Activated CD4-positive, alpha-beta memory T cell treated with anti-CD3 and anti-CD28 coated beads for 36 hours (primary cell): ENCODE measurements around the gene NAPSA. TPM values are rescaled to one million over a fixed set of nuclear protein-coding genes. Genes with fewer than 3 reads are reported as not detected.
A peak's percentile ranks its signal among the peaks of the same experiment; 100 is the strongest.

Source experiments
- CTCF ChIA-PET: fragments of 350-600 bp; sonication (Branson Sonifier 250); formaldehyde crosslinking; loops from one replicate; lab custom pipeline; 2021; ENCODE audit warnings: antibody characterized with exemption, inconsistent platforms; lab: Charles Lee
- POLR2A ChIA-PET: fragments of 350-600 bp; sonication (Branson Sonifier 250); formaldehyde crosslinking; loops from one replicate; lab custom pipeline; 2021; ENCODE audit warnings: antibody characterized with exemption; lab: Charles Lee
- DNase-seq: peaks from one replicate; pipeline ENCODE4 v3.0.0-alpha.2; 2020
- H3K27ac Mint-ChIP-seq: one replicate; pipeline ENCODE4 v1.8.0; 2021; ENCODE audit warnings: mixed read lengths
- H3K27me3 Mint-ChIP-seq: one replicate; pipeline ENCODE4 v1.8.0; 2021; ENCODE audit warnings: mixed read lengths
- H3K36me3 Mint-ChIP-seq: one replicate; pipeline ENCODE4 v1.8.0; 2021; ENCODE audit warnings: mixed read lengths
- H3K4me1 Mint-ChIP-seq: one replicate; pipeline ENCODE4 v1.8.0; 2021; ENCODE audit warnings: low read depth, mixed read lengths
- H3K4me3 Mint-ChIP-seq: one replicate; pipeline ENCODE4 v1.8.0; 2021; ENCODE audit warnings: mild to moderate bottlenecking, mixed read lengths
- H3K9me3 Mint-ChIP-seq: one replicate; pipeline ENCODE4 v1.8.0; 2021; ENCODE audit warnings: mixed read lengths
- intact Hi-C: fragments of 100-400 bp; cut with micrococcal nuclease; formaldehyde crosslinking; loops from one replicate; pipeline ENCODE4 v1.15.1; 2023
- total RNA-seq, 2 experiments: library from RNA; stranded (reverse); gene quantifications; one replicate each; pipeline ENCODE4 v1.2.3, GENCODE V29; 2021

Gene NAPSA
- total RNA-seq, 2 experiments from 2014 or later = 88.8 to 99.8 TPM

- H3K27me3 Mint-ChIP-seq = peaks cover 12% of the 10 kb centered on the region
- no peak for DNase-seq
- ChIA-PET CTCF (no interaction called here), POLR2A (no interaction called here)
- no peak overlapping the region for H3K4me3 Mint-ChIP-seq
- peaks cover 12% of the 10 kb centered on the region for H3K36me3 Mint-ChIP-seq
- H3K27ac Mint-ChIP-seq = no peak overlapping the region
- H3K4me1 Mint-ChIP-seq = peaks cover 9% of the 10 kb centered on the region
- intact Hi-C loops = loop anchor here (10.0 kb wide), 1 partner anchor 296 kb away; the partner anchor contains the start of genes VRK3 and ZNF473
- no peaks in the 10 kb centered on the region for H3K9me3 Mint-ChIP-seq
These were observed 44.8 kb downstream of the NAPSA start for GRCh38 chr19:50320596-50320995.

DNA sequence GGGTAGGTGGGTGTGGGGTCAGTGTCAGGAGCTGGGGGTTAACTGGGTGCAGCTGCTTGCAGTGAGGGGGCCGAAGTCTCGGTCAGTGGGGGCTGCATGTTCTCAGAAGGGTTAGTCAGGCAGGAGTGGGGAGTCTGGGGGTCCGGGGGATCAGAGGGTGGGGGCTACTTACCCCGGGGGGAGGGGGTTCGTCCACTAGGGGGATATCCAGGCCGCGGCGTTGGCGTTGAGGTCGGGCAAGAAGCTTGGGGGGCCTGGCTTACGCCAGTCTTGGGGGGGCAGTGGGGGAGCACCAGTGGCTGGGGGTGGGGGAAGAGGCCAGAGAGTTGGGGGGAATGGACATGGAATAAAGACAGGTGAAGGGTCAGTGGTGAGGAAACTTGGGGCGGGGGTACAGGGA lies 45.4 kb downstream of the NAPSA start:
- H3K4me3 Mint-ChIP-seq = no peak overlapping the region
- no peak overlapping the region for H3K27ac Mint-ChIP-seq
- ChIA-PET POLR2A (no interaction called here), CTCF (no interaction called here)
- intact Hi-C loops = loop anchor here (10.0 kb wide), 1 partner anchor 295 kb away; the partner anchor contains the start of genes VRK3 and ZNF473
- H3K36me3 Mint-ChIP-seq = peaks cover 12% of the 10 kb centered on the region
- no peak for DNase-seq
- peaks cover 10% of the 10 kb centered on the region for H3K4me1 Mint-ChIP-seq
- H3K9me3 Mint-ChIP-seq = no peaks in the 10 kb centered on the region
- peaks cover 14% of the 10 kb centered on the region for H3K27me3 Mint-ChIP-seq

DNA sequence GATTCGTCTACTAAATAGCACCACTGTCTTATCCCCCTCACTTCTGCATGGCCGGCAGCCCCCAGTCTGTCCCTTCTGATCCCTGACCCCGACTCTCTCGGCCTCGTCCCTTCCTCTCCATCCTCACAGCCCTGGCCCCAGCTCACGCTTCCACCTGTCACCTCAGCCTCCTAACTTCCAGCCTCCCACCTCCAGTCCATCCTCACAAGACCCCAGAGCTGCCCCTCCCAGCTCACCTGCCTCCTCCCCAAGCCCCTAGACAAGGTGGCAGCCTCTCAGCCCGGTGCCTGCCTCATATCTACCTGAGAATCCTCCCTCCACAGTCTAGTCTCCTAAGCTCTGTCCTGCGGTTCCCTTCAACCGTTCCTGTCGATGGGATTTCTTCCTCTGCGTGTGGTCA lies 46.3 kb downstream of the NAPSA start:
- peaks cover 12% of the 10 kb centered on the region for H3K36me3 Mint-ChIP-seq

DNA sequence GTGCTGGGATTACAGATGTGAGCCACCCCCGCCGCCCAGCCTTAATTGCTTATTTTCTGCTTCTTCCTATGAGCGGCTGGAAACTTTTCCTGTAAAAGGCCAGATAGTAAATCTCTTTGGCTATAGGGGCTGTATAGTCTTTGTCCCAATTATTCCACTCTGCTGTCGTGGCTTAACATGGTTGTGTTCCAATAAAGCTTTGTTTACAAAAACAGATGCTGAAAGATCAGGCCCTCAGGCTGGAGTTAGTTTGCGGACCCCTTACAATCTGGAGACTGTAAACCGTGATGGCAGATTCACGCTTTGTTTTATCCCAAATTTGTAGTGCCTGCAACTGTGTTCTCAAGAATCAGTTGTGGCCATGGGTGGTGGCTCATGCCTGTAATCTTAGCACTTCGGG lies 47.0 kb downstream of the NAPSA start:
- DNase-seq = no peak
- H3K4me1 Mint-ChIP-seq = peaks cover 17% of the 10 kb centered on the region
- H3K9me3 Mint-ChIP-seq = no peaks in the 10 kb centered on the region
- no peak overlapping the region for H3K27ac Mint-ChIP-seq
- intact Hi-C loops = no loop called here
- peaks cover 12% of the 10 kb centered on the region for H3K36me3 Mint-ChIP-seq
- POLR2A ChIA-PET = no interaction called here
- no peak overlapping the region for H3K4me3 Mint-ChIP-seq
- CTCF ChIA-PET = no interaction called here
- H3K27me3 Mint-ChIP-seq = peaks cover 25% of the 10 kb centered on the region

More for the DNA sequence above, 46.3 kb downstream of the NAPSA start:
- ChIA-PET POLR2A (no interaction called here), CTCF (no interaction called here)
- no peak for DNase-seq
- Mint-ChIP-seq H3K27ac (no peak overlapping the region), H3K27me3 (peaks cover 19% of the 10 kb centered on the region), H3K4me3 (no peak overlapping the region), H3K4me1 (peaks cover 14% of the 10 kb centered on the region), H3K9me3 (no peaks in the 10 kb centered on the region)
- intact Hi-C loops = no loop called here

DNA sequence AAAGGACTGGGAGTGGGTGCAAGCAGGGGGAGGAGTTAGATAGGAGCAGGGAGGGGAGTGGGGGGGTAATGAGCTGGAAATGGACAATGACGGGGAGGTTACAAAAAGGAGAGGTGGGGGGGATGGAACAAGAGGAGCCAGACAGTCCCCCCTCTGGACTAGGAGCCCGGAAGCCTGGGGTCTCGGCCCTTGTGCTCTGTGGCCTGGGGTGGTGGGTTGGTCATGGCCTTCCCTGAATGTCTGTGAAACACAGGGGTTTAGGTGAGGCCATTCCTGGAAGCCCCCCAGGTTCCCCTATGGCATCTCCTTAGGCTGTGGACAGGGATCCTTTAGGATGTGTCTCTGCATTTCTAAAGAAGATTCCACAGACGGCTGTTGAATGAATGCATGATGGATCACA lies 48.3 kb downstream of the NAPSA start:
- Mint-ChIP-seq H3K27me3 (peaks cover 35% of the 10 kb centered on the region), H3K27ac (no peak overlapping the region), H3K4me3 (no peak overlapping the region), H3K4me1 (peaks cover 17% of the 10 kb centered on the region), H3K36me3 (peaks cover 3% of the 10 kb centered on the region), H3K9me3 (no peaks in the 10 kb centered on the region)
- intact Hi-C loops = no loop called here
- ChIA-PET POLR2A (no interaction called here), CTCF (no interaction called here)
- DNase-seq = no peak

DNA sequence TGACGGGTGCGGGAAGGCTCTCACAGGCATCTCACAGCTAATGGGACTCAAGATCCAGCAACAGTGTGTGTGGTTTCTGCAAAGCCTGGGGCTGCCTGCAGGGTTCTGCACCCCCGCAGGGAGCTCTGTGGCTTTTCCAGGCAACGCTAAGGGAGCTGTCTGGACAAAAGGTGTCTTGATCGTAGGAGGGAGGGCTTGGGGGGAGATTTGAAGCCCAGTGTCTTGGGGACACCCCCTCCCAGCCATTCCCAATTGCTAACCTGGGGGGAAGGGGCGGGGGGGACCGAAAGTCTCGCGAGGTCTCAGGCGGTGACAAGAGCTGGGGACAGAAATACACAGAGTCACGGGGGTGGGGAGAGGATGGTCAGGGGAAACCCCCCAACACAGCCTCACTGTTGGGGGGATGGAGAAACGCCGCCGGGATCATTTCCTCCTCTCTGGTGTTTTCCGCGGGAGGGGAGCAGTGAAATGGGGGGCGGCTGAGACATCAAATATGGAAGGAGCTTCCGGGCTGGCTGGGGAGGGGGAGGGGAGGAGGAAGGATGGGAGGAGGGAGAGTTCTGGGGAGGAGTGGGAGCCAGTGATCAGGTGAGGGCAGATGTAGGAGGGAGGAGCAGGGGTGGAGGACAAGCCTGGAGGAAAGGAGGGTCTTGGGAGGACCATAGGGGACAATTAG lies 49.5 kb downstream of the NAPSA start:
- Mint-ChIP-seq H3K36me3 (peaks cover 2% of the 10 kb centered on the region), H3K27ac (no peak overlapping the region), H3K4me3 (peak overlapping the region; percentile 32), H3K9me3 (no peaks in the 10 kb centered on the region), H3K27me3 (peaks cover 40% of the 10 kb centered on the region), H3K4me1 (peaks cover 17% of the 10 kb centered on the region)
- intact Hi-C loops = no loop called here
- DNase-seq = peak; percentile 64
- ChIA-PET CTCF (interaction anchor here (0.7 to 0.8 kb wide), 2 partner anchors 12 to 13 kb away, joined by 3 to 4 read pairs; no protein-coding TSS in a partner anchor), POLR2A (interaction anchor here (1.5 kb wide), 1 partner anchor 15 kb away, joined by 3 read pairs; no protein-coding TSS in a partner anchor)

DNA sequence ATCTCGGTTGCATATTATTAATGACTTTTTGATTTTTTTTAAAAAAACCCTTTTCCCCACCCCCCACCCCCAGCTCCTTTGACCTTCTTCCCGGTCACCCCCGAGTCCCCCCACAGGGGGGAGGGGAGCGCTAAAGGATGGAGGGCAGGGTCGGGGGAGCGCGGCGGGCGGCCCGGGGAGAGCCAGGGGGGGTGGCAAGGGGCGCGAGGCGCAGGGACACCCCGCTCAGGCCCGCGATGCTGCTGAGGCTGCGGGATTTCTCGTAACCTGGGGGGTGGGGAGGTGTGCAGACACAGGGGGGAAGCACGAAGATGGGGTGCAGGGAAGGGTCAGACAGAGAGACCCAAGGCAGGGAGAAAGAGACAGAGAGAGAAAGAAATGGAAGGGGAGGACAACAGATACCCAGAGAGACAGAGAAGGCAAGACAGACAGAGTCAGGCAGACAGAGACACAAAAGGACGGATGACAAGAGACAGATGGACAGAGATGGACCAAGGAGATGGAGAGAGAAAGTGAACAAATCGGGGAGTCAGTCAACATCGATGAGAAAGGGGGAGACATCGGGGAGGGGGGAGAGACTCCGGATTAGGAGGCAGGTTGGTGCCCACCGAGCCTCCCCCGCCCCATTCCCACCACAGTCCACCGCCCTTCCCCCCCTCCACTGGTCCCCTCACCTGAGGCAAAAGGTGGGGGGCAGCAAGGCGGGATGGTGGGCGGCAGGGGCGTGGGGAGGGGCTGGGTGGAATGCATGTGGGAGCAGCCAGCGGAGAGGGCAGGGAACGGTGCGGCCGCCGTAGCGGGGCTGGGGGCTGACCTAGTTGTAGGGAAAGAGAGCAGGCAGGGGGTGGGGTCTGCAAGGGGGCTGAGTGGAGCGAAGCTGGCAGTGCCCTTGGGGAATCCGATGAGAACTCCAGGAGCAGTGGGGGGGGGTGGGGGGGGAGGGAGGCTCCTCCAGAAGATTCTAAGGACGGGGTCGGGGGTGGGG lies 50.4 kb downstream of the NAPSA start:
- intact Hi-C loops = no loop called here
- no peak for DNase-seq
- Mint-ChIP-seq H3K27me3 (peaks cover 49% of the 10 kb centered on the region), H3K4me1 (peaks cover 17% of the 10 kb centered on the region), H3K9me3 (no peaks in the 10 kb centered on the region), H3K36me3 (no peaks in the 10 kb centered on the region), H3K27ac (no peak overlapping the region), H3K4me3 (no peak overlapping the region)
- CTCF ChIA-PET = interaction anchor here (0.7 kb wide), 1 partner anchor 12 kb away, joined by 4 read pairs; no protein-coding TSS in a partner anchor
- POLR2A ChIA-PET = interaction anchor here (1.5 kb wide), 1 partner anchor 14 kb away, joined by 3 read pairs; no protein-coding TSS in a partner anchor

DNA sequence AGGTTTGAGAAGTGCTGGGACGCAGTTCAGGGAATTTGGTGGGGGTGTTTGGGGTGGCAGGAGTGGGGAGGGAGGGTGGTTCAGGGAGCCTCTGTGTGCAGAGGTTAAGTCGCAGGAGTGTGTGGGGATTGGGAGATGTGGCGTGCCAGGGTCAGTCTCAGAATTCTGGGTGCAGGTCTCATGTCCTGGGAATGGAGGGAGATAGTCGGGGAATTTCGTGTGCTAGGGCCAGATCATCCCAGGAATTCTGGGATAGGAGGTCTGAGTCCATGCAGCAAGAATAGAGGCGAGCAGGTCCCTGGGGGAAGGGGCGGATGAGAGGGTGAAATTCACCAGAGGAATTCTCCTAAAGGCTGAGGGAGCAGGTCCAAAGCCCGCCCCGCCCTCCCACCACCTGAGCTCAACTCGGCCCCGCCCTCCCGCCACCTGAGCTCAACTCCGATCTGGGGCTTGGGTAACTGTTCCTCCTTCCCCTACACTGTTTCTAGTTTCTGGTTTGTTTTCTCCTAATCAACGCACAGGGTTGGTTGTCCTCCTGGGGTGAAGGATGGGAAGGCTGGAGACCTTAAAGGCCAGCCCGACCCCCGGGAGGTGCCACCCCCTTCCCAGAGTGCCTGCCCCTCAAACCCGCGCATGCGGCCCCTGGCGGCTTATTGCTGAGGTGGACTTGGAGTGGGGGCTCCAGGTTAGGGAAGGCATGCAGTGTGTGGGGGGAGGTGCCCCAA lies 51.5 kb downstream of the NAPSA start:
- no peak overlapping the region for H3K4me3 Mint-ChIP-seq
- no peaks in the 10 kb centered on the region for H3K9me3 Mint-ChIP-seq
- DNase-seq = no peak
- ChIA-PET POLR2A (no interaction called here), CTCF (no interaction called here)
- H3K36me3 Mint-ChIP-seq = no peaks in the 10 kb centered on the region
- peaks cover 54% of the 10 kb centered on the region for H3K27me3 Mint-ChIP-seq
- H3K4me1 Mint-ChIP-seq = peaks cover 17% of the 10 kb centered on the region
- intact Hi-C loops = no loop called here
- no peak overlapping the region for H3K27ac Mint-ChIP-seq

GRCh38 chr19:50312967-50313811 lies 52.2 kb downstream of the NAPSA start:
- intact Hi-C loops = no loop called here
- no peaks in the 10 kb centered on the region for H3K9me3 Mint-ChIP-seq
- H3K27me3 Mint-ChIP-seq = peaks cover 57% of the 10 kb centered on the region
- no peak for DNase-seq
- peaks cover 17% of the 10 kb centered on the region for H3K4me1 Mint-ChIP-seq
- CTCF ChIA-PET = no interaction called here
- no peaks in the 10 kb centered on the region for H3K36me3 Mint-ChIP-seq
- H3K4me3 Mint-ChIP-seq = no peak overlapping the region
- no peak overlapping the region for H3K27ac Mint-ChIP-seq
- POLR2A ChIA-PET = no interaction called here

DNA sequence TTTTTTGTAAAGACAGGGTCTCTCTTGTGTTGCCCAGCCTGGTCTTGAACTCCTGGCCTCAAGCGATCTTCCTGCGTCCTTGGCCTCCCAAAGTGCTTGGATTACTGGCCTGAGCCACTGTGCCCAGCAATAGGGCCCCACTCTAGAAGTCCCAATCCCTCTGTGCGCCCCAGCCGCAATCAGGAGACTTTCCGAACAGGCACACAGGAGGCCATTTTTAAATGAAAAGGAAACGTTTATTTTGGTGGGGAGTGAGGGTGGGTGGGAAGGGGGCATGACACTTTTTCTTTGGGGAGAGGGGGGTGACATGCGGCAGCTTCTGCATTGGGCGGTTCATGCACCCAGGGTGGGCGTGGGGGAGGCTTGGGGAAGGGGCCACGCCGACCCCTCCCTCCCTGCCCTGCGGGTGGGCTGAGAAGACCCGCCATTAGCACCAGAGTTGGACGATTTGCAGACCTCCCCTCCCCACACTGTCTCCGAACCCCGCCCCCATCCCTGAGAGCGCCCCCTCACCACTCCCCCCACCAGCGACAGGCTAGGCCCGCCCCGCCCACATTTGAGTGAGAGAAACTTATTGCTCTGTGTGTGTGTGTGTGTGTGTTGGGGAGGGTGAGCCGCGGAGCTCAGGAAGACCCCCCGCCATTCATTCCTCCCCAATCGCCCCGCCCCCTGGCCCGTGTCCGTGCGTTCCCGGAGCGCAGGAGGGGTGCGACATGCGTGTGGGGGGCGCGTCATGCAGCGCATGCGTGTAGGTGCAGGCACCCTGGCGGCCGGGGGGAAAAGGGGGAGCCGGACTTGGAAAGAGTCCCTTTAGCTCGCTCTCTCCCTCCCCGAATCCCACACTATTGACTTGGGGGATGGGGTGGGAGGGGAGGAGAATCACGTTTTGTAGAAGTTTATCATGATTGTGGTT lies 53.5 kb downstream of the NAPSA start:
- peak; percentile 14 for DNase-seq
- peaks cover 60% of the 10 kb centered on the region for H3K27me3 Mint-ChIP-seq
- H3K9me3 Mint-ChIP-seq = no peaks in the 10 kb centered on the region
- POLR2A ChIA-PET = no interaction called here
- CTCF ChIA-PET = no interaction called here
- H3K4me1 Mint-ChIP-seq = peaks cover 17% of the 10 kb centered on the region
- no peaks in the 10 kb centered on the region for H3K36me3 Mint-ChIP-seq
- H3K27ac Mint-ChIP-seq = no peak overlapping the region
- no peak overlapping the region for H3K4me3 Mint-ChIP-seq
- intact Hi-C loops = no loop called here
